HG03066 (cell line): ENCODE data around the gene SCN10A.

ENCODE experiments used
- ATAC-seq: cut with Tn5 transposase; IDR thresholded peaks from one replicate; pipeline ENCODE4 v1.9.1; 2021; ENCODE audit warnings: low read depth; ENCODE audit not compliant: unreplicated experiment

Gene SCN10A

DNA sequence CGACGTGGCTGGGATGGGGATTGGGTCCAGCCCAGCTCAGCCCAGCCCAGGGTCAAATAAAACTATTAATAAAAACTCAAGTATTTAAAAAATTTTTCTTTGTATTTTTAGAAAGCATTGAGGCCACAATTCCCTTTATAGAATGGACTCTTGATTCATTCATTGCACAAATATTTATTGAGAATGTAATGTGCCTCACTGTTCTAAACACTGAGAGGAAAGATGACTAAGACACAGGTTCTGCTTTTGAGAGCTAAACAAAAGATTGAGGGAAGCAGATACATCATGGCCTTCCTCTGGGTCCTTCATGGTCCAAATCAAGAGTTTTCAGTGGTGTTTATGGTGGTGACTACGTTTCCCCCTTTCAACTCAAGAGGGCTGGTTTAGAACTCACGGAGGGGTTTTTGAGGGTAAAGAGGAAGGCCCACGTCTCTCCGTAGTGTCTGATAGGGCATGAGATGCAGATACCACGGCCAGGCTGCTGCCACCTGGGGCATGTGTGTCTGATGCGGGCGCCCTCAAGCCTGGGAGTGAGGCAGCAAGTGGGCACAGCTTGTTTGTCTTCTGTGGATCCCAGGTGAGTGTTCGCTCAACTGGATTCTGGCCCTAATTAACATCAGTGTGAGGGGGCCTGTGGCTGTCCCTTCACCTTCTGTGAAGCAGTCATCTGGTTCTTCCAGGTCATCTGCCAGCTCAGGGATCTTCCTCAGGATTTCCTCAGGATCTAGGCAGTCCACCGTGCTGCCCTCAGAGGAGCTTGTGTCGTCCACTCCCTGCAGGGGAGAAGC lies 93.0 kb downstream of the SCN10A start:
- ATAC-seq: no peak

- no peak for ATAC-seq
Observed at GRCh38 chr3:38721207-38721772, 94.7 kb downstream of the SCN10A start.

DNA sequence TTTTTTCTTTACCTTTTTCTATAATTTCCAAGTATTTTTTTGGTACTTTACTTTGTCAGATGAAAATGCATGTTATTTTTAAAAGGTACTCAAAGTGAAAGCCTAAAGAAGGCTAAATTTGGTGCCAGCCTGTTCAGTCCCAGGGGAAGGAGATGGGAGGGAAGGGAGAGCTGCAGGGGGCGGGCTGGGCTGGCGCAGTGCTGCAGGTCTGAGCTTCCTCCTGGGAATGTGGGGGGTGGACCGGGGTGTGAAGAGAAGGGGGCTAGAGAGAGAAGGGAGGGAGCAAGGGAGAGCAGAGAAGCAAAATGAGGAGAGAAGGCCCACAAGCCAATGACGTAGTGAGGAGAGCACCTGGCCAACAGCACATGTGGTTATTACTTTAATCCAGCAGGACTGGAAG lies 95.6 kb downstream of the SCN10A start:
- no peak for ATAC-seq

DNA sequence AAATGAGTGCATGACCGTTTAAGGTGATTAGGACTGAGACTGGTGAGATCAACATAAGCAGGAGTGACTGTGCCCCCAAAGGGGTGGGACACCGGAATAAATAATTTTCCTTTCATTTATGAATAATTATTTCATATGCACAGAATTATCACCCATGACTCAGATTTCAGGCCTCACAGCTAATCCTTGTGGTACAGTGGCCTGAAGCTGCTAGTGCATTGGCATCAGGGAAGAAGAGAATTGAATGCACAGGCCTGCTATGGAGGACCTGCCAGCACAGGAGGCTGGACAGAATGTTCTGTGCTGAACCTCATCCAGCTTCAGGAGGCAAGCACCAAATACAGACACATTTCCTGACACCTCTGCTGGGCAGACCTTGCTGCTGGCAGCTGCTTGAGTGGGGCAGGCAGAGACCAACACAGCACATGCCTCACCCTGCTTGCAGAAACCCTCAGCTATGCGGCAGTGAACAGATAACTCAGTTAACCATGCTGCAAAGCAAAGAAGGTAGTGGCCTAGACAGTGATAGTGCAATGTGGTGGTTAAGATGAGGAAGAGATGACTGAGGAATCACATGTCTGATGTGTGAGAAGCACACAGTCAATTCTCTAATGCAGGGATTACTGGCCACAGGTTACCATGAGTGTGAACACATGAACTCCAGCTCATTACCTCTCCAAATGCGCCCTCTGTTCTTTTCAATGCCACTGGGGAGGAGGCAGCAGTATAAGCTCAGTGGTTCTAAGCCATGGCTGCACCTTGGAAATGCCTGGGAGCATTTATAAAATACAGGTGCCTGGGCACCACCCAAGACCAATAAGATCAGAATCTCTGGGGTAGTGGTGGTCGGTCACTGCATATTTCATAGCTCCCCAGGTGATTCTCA lies 98.4 kb downstream of the SCN10A start:
- ATAC-seq: no peak

GRCh38 chr3:38713121-38713520 lies 102.9 kb downstream of the SCN10A start:
- ATAC-seq: no peak

- ATAC-seq: no peak
Observed at GRCh38 chr3:38711321-38711720, 104.7 kb downstream of the SCN10A start.

DNA sequence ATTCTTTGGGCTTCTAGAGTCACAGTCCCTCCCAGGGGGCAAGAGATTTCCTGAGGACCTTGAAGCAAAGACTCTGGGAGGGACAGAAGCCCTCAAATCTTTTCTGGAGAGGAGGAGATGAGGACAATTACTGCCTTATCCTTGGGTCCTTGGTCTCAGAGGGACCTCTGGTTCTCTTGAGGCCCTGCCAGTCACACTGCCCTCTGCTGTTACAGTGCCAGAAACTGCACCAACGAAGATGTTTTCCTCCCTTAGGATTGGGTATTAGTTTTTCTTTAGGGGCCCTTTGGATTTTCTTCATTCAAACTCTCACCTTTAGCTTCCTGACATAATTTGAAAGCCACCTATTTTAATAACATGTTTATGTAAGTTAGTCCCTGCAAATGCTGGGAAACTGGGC lies 108.3 kb downstream of the SCN10A start:
- no peak for ATAC-seq

DNA sequence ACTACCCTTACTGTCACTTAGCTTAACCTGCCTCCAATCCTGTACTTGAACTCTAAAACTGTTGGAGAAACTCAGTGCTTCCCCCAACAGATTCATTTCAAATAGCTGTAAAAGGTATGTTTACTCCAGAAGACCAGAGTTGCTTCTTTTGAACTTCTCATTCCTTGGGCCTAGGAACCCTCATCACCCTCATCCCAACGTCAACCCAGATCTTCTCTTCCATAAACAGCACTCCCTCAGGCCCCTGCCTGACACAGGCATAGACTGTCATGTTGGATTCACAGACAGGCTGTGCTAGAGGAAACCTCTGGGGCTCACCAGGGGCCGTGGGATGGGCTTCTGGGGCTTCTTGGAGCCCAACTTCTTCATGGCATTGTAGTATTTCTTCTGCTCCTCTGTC lies 109.1 kb downstream of the SCN10A start:
- ATAC-seq: no peak

- no peak for ATAC-seq
Observed at GRCh38 chr3:38702231-38702630, 113.8 kb downstream of the SCN10A start.

- ATAC-seq: no peak
Observed at GRCh38 chr3:38698760-38699159, 117.3 kb downstream of the SCN10A start.

- ATAC-seq: no peak
Observed at GRCh38 chr3:38698061-38698460, 118.0 kb downstream of the SCN10A start.

GRCh38 chr3:38696034-38696433 lies 120.0 kb downstream of the SCN10A start:
- ATAC-seq: no peak

- ATAC-seq: no peak
Observed at GRCh38 chr3:38690185-38690584, 125.8 kb downstream of the SCN10A start.

DNA sequence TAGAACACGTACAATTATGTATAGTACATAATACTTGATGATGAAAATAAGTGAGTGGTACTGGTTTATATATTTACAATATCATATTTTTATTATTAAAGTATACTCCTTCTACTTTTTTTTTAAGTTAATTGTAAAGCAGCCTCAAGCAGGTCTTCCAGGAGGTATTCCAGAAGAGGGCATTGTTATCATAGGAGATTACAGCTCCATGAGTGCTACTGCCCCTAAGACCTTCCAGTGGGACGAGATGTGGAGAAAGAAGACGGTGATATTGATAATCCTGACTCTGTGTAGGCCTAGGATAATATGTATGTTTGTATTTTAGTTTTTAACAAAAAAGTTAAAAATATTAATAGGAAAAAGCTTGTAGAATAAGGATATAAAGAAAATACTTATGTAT lies 126.2 kb downstream of the SCN10A start:
- ATAC-seq: no peak

DNA sequence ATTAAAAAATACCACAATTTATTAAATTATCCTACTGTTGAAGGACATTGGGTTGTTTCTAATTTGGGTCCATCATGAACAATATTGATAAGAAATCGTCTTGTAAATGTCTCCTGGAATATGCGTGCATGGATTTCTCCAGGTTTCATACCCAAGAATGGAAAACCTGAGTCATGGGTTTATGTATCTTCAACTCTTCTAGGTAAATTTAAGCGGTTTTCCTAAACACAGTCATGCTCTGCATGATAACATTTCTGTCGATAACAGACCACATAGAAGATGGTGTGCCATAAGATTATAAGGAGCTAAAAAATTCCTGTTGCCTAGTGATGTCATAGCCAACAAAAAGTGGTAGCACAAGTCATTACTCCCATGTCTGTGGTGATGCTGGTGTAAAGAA lies 126.7 kb downstream of the SCN10A start:
- no peak for ATAC-seq

GRCh38 chr3:38687321-38687720 lies 128.7 kb downstream of the SCN10A start:
- ATAC-seq: no peak

DNA sequence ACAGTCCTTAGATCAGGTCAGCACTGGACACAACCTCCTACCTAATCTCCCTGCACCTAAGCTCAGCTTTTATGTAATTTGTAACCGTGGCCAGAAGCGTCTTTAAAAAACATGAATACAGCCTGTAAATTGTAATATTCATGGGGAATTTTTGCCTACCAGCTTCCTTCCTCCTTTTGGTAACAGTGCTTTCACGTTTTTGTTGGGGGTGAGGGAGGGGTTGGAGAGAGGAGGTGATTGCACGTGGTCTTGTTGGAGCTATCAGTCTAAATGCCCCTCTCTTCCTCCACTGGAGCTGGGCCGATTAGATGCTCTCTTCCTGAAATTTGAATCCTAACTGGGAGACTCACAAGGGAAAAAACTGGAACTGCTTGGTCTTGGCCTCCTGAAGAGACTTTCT lies 131.5 kb downstream of the SCN10A start:
- no peak for ATAC-seq

DNA sequence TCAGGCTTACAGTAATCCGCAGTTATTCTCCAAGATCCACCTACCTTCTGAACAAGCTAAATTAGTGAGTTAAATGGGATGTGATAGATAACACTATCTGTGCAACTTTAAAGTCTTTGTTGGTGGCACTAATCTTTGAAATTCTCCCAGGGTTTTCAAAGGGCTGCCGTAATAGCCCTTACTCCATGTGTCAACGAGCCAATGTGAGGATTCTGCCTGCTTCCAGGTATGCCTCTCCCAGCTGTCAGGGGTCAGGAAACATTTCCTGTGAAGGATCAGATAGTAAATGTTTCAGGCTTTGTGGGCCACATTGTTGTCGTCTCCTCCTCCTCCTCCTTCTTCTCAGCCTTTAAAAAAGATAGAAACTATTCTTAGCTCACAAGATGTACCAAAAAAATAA lies 146.3 kb downstream of the SCN10A start:
- no peak for ATAC-seq

DNA sequence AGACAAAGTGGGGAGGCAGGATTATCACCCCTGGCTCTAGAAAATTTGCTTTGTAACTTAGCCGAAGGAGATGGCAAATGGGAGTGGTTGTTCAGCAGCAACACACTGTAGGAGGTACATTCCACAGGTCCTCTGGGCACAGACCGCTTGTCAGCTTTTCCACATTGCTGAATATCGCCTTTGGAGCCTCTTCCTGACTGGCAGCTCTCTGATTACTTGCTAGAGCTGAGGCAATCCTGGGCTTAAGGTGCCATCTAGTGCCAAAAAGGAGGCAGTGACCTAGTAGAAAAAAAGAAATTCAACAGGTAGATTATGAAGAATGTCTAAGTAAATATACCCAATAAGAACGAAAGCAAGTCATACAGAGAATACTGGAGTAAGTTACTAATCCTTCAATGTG lies 153.5 kb downstream of the SCN10A start:
- no peak for ATAC-seq

GRCh38 chr3:38658841-38659240 lies 157.2 kb downstream of the SCN10A start:
- ATAC-seq: no peak

DNA sequence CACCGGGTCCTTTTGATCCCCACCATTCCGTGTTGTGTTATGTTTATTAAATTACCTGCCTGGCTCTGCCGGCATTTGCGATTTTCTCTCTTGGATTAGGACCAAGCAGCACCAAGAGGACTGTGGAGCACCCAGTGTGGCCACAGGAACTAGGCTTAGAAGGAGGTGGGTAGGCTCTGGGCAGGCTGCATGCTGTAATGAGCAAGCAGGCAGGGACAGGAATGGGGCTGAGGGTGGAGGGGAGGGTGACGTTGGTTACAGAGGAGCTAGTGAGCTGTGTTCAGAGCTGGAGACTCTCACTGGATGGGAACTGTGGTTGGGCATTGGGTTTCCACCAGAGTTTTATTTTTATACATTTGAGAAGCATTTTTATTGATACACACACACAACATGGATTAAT lies 158.6 kb downstream of the SCN10A start:
- ATAC-seq: no peak
